Measurements from ENCODE around the gene RAC2.

Gene RAC2

GRCh38 chr22:37226087-37226486 is 18.0 kb downstream of the RAC2 start:
- no peak for DNase-seq (ENCODE audit: extremely low spot score, insufficient read length, low read depth)
- no peak for FAIRE-seq

DNA sequence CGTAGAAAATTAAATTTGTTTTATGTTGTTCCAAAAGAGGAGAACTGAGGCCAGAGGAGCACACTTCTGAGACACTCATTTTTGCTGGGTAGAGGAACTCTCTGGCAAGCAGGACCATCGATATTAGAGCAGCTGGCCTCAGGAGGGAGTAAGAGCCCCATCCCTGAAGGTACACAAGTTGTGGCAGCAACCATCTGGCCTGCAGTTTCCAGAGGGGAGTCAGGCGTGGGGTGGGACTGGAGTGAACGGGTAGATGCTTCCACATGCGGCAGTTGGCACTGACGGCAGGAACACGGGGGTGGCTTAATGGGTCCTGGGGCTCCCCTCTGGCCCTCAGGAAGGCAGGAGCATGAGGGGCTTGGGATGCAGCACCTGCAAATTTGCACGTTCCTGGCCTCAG is 18.6 kb downstream of the RAC2 start:
- DNase-seq (ENCODE audit: extremely low spot score, insufficient read length, low read depth) (no peak), FAIRE-seq (peak; percentile 72)

GRCh38 chr22:37224757-37225420 is 19.2 kb downstream of the RAC2 start:
- DNase-seq (ENCODE audit: extremely low spot score, insufficient read length, low read depth) = no peak

GRCh38 chr22:37223965-37224551 is 20.0 kb downstream of the RAC2 start:
- FAIRE-seq (peak; percentile 93), DNase-seq (ENCODE audit: extremely low spot score, insufficient read length, low read depth) (no peak)

More at GRCh38 chr22:37224757-37225420, 19.2 kb downstream of the RAC2 start:
- FAIRE-seq = no peak

GRCh38 chr22:37222440-37222971 is 21.6 kb downstream of the RAC2 start:
- FAIRE-seq (peak; percentile 88), DNase-seq (ENCODE audit: extremely low spot score, insufficient read length, low read depth) (no peak)

DNA sequence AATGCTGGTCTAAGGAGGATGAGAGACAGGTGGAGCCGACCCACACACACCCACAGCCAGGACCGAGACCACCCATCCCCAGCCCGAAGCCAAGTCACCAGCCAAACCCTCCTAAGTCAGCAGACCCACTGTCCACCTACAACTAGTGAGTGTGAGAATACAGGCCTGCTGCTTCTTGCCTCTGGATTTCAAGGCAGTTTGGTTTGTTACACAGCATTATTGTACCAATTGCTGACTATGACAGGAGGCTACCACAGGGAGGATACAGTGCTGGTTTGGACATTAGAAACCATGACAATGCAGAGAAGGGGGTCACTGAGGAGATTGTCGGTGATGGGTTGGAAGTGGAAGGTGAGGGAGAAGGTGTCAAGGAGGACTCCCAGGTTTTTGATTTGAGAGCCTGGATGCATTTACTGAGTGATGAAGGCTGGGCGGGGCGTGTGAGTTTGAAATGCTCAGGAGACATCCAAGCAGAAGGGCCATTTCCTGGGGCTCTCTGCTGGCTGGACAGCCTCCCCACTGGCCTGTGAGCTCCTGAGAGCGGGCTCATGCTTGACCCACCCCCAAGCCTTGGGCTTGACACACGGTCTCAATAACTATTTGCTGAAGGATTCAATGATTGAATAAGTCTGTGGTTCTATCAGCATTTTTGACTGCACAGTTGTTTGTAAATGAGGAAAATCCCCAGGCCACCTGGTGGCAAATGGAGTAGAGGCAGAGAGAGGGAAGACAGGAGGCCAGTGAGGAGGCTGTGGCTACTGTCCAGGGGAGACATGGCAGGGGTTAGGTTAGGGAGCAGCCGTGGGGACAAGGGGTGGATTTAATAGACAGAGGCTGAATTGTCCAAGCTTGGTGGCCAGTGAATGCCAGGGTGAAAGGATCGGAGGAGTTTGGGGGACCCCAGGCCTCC is 22.4 kb downstream of the RAC2 start:
- FAIRE-seq (peak; percentile 50), DNase-seq (ENCODE audit: extremely low spot score, insufficient read length, low read depth) (no peak)

GRCh38 chr22:37220543-37220981 is 23.5 kb downstream of the RAC2 start:
- no peak for DNase-seq (ENCODE audit: extremely low spot score, insufficient read length, low read depth)
- peak; percentile 93 for FAIRE-seq

DNA sequence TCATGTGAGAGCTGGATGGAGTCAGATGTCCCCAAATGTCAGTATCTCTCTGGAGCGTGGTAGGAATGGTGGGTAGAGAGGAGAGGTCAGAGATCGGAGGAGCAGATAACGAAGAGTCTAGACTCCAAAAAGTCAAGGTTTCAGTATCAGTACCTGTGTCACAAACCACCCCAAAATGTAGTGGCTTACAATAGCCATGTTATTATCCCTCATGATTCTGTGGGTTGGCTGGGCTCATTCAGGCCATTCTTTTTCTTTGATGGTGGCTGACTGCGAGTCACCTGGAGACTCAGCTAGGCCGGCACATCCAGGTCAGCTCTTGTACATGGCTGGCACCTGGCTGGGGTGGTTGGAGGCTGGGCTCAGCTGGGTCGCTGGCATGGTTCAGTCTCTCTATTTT is 24.5 kb downstream of the RAC2 start:
- DNase-seq (ENCODE audit: extremely low spot score, insufficient read length, low read depth) (no peak), FAIRE-seq (no peak)

GRCh38 chr22:37218771-37219411 is 25.2 kb downstream of the RAC2 start:
- FAIRE-seq (peak; percentile 100), DNase-seq (ENCODE audit: extremely low spot score, insufficient read length, low read depth) (peak; percentile 65)

DNA sequence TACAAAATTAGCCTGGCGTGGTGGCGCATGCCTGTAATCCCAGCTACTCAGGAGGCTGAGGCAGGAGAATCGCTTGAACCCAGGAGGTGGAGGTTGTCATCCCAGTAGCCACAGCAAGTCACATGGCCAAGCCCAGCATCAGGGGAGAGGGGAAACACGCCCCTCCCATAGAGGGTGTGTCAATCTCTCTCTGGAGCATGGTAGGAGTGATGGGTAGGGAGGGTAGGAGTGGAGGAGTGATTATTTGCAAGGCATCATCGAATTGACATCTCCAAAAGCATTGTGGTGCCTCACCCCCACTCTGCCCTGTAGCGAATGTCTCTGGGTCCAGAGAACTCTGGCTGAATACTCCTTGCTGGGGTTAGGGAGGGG is 25.7 kb downstream of the RAC2 start:
- no peak for FAIRE-seq
- no peak for DNase-seq (ENCODE audit: extremely low spot score, insufficient read length, low read depth)

GRCh38 chr22:37215890-37216289 is 28.2 kb downstream of the RAC2 start:
- FAIRE-seq = peak; percentile 81
- no peak for DNase-seq (ENCODE audit: extremely low spot score, insufficient read length, low read depth)

GRCh38 chr22:37214731-37215030 is 29.4 kb downstream of the RAC2 start:
- DNase-seq (ENCODE audit: extremely low spot score, insufficient read length, low read depth) (no peak), FAIRE-seq (no peak)

GRCh38 chr22:37213941-37214730 is 29.9 kb downstream of the RAC2 start:
- no peak for DNase-seq (ENCODE audit: extremely low spot score, insufficient read length, low read depth)
- no peak for FAIRE-seq

DNA sequence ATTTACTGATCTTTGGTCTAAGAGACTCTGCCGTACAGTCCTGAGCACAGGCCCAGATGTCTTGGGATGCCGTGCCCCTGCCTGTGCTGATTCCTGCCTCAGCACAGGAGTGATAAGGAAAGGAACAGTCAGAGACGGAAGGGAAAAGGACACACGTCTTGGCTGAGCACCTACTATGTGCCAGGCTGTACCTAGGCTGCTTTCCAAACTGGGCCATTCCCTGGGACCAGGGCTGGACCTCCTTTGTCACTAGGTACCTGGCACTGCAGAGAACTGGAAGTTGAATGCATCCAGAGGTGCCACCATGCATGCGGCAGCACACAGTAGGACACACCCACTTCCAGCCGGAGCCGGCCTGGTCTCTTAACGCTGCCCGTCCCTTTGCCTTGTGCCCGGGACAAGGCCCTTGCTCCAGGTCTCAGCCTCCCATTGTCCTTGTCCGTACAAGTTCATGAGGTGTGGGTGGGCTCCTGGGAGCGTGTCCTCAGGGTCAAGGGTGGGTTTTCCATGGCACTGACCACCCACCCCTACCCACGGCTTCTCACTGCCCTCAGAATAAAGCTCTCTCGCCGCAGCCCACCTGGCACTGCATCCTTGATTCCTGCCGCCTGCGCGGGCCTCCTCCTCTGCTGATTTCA is 30.7 kb downstream of the RAC2 start:
- no peak for DNase-seq (ENCODE audit: extremely low spot score, insufficient read length, low read depth)

GRCh38 chr22:37212174-37212906 is 31.7 kb downstream of the RAC2 start, which contains the start of gene SSTR3:
SSTR3 (minus strand) TSS chr22:37212477; CDS start chr22:37207803, 4,674 bp downstream.
- no peak for DNase-seq (ENCODE audit: extremely low spot score, insufficient read length, low read depth)
- FAIRE-seq = no peak

More for the DNA sequence above, 30.7 kb downstream of the RAC2 start:
- no peak for FAIRE-seq

GRCh38 chr22:37211866-37212173 is 32.2 kb downstream of the RAC2 start:
- no peak for FAIRE-seq
- no peak for DNase-seq (ENCODE audit: extremely low spot score, insufficient read length, low read depth)

DNA sequence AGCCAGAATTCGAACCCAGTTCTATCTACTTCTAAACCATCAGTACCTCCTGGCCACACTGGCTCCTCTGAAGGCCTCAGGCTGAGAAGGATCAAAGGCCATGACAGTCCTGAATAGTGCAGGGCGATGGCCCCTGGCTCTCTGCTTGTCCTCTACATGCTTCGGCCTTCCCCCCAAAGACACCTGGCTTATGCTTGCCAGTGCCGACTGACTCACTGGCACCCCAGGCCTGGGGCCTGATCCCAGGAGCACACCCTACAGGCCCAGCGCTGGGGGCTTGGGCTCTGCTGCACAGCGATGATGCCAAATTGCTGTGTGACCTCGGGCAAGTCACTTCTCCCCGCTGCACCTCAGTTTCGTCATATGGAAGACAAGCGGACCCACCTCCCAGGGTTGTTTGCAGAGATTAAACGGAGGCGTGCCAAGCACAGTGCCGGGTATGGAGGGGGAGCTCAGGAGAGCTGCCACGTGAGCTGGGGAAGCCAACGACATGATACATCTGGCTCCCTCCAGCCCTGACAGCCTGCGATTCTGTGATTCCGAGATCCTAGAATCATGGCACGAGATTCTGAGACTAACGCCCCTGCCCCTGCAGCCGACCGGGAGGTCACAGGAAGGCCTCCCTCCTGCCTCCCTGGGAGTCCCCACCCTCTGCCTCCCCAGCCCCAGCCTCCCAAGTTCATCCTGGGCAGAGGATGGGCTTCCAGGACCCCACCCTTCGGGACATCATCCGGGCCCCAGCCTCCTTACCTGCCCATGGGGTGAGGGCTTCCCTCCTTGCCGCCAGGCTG is 32.8 kb downstream of the RAC2 start:
- FAIRE-seq (no peak), DNase-seq (ENCODE audit: extremely low spot score, insufficient read length, low read depth) (no peak)
